A549 treated with ZK216348 at 1 μM for 4 hours (cell line): ENCODE measurements around the gene TINAGL1. TPM values are rescaled to one million over a fixed set of nuclear protein-coding genes. Genes with fewer than 3 reads are reported as not detected.

ENCODE experiments used
- total RNA-seq: library from RNA; stranded (reverse); fragments of 200-300 nt; extraction: Qiagen RNA extraction; gene quantifications from 5 replicates; pipeline ENCODE4 v1.2.3, GENCODE V29; 2022; ENCODE audit warnings: low read depth

TINAGL1 gene
- total RNA-seq: 0.60 to 1.4 TPM (median 0.86 TPM) in 5 replicates

GRCh38 chr1:31576201-31576669 lies at the start of gene TINAGL1:
TSS of gene TINAGL1 (plus strand) at chr1:31576515. CDS start at chr1:31577149, 634 bp downstream.

GRCh38 chr1:31617218-31617915 lies 41.1 kb downstream of the TINAGL1 start, which contains the start of gene HCRTR1:
TSS of gene HCRTR1 (plus strand) at chr1:31617689. CDS start at chr1:31619193, 1,504 bp downstream.

Other genes starting within 250 kb of the TINAGL1 start
- not detected in 5 replicates for gene FABP3, start 203.4 kb upstream of the TINAGL1 start, total RNA-seq
- gene SERINC2, start 163.3 kb upstream of the TINAGL1 start, total RNA-seq: 13.5 to 33.0 TPM (median 29.6 TPM) in 5 replicates
- not detected in 5 replicates for gene HCRTR1, start 41.2 kb downstream of the TINAGL1 start, total RNA-seq
- 31.4 to 48.0 TPM (median 45.1 TPM) in 5 replicates for gene PEF1, start 68.4 kb downstream of the TINAGL1 start, total RNA-seq
- gene COL16A1, start 127.5 kb downstream of the TINAGL1 start, total RNA-seq: 3.2 to 6.7 TPM (median 5.3 TPM) in 5 replicates
- gene ADGRB2, start 187.8 kb downstream of the TINAGL1 start, total RNA-seq: 3.6 to 7.5 TPM (median 6.1 TPM) in 5 replicates
- 3.2 to 5.3 TPM (median 3.8 TPM) in 5 replicates for gene SPOCD1, start 239.5 kb downstream of the TINAGL1 start, total RNA-seq